ENCODE measurements around the gene SLC27A4.

DNA sequence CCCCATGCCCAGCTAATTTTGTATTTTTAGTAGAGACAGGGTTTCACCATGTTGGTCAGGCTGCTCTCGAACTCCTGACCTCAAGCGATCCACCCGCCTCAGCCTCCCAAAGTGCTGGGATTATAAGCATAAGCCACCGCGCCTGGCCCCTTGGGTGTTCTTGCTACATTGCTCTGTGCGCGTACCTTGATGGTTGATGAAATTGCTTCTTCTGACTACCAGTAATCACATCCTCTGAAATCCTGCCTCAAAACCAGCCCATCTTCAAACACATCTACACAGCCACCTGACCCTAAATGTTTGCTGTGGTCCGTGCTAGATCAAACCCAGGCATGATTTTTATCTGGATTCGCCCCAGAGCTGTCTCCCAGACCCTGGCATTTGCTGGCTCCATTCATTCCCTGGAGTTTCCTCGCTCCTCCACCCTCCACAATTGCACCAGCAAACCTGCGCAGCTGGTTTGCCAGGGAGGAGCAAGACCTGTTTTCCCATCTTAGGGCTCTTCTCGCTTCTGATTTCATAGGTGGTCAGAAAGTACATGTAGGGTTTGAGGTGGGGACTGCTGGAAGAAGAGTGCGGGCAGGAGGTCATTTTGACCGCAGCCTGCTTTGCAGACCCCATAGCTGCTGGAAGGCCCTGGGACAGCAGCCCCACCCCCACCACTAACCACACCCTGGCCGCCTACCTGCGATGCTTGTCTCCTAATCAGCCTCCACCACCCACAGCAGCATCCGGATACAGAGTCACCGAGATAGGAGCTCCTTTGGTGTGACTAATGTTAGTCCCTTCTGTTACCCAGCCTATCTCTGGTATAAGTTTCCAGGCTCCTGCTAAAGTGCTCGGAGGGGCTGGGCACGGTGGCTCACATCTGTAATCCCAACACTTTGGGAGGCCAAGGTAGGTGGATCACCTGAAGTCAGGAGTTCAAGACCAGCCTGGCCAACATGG, 41.5 kb upstream of the SLC27A4 start:
- TF ChIP-seq, protein P1, sequence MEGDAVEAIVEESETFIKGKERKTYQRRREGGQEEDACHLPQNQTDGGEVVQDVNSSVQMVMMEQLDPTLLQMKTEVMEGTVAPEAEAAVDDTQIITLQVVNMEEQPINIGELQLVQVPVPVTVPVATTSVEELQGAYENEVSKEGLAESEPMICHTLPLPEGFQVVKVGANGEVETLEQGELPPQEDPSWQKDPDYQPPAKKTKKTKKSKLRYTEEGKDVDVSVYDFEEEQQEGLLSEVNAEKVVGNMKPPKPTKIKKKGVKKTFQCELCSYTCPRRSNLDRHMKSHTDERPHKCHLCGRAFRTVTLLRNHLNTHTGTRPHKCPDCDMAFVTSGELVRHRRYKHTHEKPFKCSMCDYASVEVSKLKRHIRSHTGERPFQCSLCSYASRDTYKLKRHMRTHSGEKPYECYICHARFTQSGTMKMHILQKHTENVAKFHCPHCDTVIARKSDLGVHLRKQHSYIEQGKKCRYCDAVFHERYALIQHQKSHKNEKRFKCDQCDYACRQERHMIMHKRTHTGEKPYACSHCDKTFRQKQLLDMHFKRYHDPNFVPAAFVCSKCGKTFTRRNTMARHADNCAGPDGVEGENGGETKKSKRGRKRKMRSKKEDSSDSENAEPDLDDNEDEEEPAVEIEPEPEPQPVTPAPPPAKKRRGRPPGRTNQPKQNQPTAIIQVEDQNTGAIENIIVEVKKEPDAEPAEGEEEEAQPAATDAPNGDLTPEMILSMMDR (IDR thresholded peaks at IDR 0.05): no peak
- TF ChIP-seq POLR2A (IDR thresholded peaks at IDR 0.05): no peak

Data from uterus (tissue), 2 donors.